GM21786 (cell line): ENCODE data around the gene ITGAD.
"Not testable (repeated sequence)": the region's sequence is repeated elsewhere in the genome, so short reads cannot be mapped to it uniquely, and the experiment has no call there.

Experiments
- ATAC-seq: cut with Tn5 transposase; IDR thresholded peaks from one replicate; pipeline ENCODE4 v1.9.1; 2021; ENCODE audit not compliant: unreplicated experiment

Gene ITGAD

DNA sequence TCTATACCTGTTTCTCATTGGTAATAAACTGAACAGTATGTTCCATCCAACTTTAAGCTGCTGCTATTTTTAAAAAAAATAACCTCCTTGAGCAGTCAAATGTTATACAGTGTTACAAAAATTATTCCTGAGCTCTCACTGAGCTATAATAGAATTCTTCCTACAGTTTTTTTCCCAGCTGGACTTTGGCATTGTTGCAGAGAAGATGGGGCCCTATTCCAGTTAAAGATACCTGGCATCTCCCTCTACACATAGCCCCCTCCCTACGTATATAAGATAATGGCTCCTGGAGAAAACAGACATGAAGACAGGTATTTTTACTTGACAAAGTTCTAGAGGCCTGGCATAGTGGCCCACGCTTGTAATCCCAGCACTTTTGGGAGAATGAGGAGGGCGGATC lies 36.7 kb downstream of the ITGAD start:
- ATAC-seq, result no peak

GRCh38 chr16:31430380-31431052 lies 37.4 kb downstream of the ITGAD start:
- ATAC-seq, result no peak

DNA sequence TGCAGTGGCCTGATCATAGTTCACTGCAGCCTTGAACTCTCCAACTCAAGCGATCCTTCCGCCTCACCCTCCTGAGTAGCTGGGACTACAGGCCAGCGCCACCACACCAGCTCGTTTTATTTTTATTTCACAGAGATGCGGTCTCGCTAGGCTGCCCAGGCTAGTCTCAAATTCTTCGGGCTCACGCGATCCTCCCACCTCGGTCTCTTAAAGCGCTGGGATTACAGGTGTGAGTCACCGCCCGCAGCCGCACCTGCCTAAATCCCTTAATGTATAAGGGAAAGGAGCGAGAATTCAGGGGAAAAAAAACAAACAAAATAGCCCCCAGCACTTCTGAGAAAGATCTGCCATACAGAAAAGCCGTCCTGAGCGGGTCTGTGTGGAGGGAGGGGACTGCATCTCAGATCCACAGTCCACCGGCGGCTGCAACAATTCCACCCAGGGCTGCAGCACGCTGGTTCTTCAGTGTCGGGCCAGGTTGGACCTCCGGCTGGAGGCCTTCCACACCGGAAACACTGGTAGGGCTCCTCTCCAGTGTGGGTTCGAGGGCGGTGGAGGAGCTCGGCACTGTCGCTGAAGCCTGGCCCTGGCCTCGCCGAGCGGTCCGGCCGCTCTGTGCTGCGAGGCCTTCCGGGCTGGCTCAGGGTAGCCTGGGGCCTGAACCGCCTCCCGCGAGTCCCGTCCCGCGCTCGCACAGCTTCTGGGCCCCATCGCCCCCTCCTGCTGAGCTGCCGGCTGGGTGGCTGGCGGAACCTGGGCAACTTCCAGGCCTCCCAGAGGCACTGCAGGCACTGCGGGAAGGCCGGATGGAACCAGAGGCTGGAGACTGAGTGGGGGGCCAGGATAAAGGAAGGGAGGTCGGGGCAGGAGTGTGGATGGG lies 42.4 kb downstream of the ITGAD start:
- no peak for ATAC-seq

- no peak for ATAC-seq
Observed at GRCh38 chr16:31436221-31437045, 43.3 kb downstream of the ITGAD start.

- no peak for ATAC-seq
Observed at GRCh38 chr16:31438414-31438813, 45.3 kb downstream of the ITGAD start.

- not testable (repeated sequence) for ATAC-seq
Observed at GRCh38 chr16:31439023-31439422, 45.9 kb downstream of the ITGAD start.

GRCh38 chr16:31439519-31439918 lies 46.4 kb downstream of the ITGAD start:
- no peak for ATAC-seq

DNA sequence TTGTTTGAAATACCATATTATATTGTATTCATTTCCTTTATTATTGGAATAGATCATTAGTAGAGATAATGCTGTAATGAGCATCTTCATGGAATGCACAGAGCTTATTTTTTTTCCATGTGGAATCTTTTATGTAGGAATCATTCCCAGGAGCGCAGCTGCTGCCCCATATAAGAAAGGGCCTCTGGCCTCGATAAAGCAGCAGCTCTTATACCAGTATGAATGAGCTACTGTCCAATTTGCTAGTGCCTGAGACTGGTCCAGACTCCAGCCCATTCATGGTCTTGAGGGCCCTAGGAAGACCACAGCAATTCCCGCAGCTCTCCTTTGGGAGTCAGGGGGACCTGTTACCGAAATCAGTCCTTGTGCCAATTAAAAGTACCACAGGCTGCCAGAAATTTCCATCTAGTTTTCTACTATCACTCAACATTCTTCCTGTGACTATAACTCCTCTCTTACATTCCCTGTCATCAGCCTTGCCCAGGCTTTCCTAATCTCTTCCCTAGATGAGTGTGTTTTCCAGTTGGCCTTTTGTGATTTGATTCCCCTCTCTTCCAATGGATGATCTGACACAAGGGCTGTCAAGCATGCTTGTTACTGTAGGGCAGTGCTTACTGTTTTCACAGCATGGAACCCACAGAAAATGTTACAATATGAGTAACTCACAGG lies 47.5 kb downstream of the ITGAD start:
- no peak for ATAC-seq

DNA sequence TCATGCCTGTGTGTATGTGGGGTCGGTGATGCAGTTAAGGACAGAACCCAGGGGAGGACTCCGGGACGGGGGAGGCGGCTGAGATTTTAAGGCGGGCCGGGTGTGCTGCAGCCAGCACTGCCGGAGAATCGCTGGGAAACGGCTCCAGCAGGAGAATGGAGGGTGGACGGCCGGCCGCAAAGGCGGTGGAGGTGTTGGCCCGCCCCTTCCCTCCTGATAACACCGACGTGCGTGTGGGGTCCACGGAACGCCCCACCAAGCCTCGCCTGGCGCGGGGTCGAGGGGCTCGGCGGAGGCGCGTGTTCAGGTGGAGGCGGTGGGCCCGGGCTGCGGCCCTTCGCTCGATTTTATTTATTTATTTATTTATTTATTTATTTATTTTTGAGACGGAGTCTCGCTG lies 48.8 kb downstream of the ITGAD start:
- ATAC-seq, result no peak

GRCh38 chr16:31445931-31446330 lies 52.8 kb downstream of the ITGAD start:
- ATAC-seq, result not testable (repeated sequence)

DNA sequence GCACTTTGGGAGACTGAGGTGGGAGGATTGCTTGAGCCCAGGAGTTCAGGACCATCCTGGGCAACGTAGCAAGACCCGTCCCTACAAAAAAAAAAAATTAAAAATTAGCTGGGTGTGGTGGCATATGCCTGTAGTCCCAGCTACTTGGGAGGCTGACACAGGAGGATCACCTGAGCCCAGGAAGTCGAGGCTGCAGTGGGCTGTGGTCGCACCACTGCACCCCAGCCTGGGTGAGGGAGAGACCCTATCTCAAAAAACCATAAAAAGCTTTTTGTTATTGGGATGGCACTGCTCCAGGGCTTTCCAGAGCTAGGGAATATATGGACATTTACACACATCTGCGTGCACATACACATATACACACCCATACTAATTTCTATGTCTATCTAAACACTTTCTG lies 58.1 kb downstream of the ITGAD start:
- ATAC-seq, result no peak

DNA sequence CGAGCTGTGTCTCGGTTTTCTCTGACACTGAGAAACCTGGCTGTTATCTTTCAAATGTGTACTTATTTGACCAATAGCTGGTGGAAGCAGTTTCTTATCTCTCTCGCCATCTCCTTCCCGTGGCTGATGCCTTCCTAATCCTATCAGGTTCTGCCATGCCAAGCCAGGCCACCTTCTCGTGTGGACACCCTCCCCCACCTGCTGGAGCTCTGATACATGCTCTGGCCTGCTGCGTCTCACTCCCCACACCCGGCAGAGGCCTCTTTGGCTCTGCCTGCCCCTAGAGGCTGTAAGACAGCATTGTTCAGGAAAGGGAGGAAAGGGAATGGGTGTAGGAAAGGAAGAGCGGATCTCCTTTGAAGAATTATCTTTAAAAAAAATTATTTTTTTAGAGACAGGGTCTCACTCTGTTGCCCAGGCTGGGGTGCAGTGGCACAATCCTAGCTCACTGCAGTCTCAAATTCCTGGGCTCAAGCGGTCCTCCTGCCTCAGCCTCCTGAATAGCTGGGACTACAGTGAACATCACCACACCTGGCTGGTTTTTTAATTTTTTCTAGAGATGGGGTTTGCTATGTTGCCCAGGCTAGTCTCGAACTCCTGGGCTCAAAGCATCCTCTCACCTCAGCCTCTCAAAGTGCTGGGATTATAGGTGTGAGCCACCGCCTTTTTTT lies 58.7 kb downstream of the ITGAD start:
- no peak for ATAC-seq

- ATAC-seq, result no peak
Observed at GRCh38 chr16:31452631-31453106, 59.5 kb downstream of the ITGAD start.

- ATAC-seq, result no peak
Observed at GRCh38 chr16:31453255-31454204, 60.4 kb downstream of the ITGAD start.

DNA sequence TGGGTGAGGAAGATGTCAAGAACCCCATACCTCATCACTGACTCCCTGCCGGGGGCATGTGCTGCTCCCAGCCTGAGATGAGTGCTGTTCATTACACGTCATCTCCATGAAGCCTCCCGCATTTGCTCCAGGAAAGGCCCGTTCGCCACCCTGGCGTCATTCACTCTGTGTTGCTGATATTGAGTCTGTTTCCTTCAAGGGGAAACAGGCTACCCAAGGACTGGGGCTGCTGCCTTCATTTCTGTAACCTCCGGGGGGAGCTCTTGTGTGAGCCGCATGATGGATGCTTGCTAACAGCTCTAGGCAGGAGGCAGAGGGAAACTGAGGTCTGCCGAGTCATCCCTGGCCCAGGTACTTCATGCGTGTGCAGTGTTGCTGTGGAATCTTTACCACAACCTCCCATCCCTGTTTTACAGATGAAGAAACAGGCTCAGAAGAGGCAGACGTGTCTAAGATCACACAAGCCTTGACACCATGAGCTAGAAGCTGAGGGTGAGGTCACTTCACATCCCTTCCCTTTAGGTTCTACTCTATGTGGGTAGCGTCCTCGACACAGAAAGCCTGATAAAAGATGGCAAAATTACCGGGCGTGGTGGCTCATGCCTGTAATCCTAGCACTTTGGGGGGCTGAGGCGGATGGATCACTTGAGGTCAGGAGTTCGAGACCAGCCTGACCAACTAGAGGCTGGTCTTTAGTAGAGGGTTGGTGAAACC lies 62.6 kb downstream of the ITGAD start:
- ATAC-seq, result no peak

DNA sequence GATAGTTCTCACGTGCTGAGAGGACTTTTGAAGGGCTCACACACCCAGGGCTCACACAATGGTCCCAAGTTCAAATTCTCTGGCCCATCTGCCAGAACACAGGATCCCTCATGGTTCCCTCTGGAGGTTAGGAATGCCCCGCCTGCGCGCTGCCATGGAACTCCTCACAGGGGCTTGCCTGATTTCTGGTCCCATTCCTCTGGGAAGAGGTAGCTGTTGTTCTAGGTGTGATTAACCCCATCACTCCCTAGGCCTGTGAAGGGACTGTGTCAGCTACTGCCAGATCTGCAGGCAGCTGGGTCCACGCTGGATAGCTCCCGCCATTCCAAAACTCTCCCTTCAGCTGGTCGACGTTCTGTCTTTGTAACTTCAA lies 63.8 kb downstream of the ITGAD start:
- ATAC-seq, result no peak

DNA sequence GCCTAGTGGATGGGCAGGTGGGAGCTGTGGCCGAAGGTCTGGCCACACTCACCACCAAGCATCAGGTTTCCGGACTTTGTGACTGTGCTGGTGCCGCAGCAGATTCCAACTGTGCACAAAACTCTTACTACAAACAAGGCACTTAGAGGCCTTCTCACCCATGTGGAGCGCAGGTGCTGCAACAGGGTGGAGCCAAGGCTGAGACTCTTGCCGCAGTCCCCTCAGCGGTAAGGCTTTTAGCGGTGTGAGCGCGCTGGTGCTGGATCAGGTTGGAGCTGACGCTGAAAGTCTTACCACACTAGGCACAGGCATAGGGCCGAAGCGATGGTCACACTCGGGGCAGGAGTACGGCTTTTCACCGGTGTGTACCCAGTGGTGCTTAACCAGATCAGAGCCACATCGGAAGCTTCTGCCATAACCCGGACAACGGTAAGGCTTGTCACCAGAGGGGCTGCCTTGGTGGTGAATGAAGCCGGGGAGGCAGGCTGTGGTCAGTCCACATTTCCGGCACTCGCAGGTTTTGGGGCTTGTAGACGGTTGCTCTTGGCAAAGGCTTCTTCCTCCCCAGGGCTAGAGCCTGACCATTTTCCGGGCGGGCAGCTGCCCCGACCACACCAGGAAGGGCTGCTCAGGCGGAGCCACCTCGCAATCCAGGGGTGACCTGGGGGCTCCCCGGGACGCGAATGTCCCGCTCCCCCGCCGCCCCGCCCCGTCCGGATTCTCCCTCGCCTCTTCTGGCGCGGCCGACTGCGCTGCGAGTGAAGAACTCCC lies 65.1 kb downstream of the ITGAD start:
- no peak for ATAC-seq
